NT2/D1 (cell line): ENCODE results near the gene PIP5KL1.

Source experiments
- YY1 ChIP-seq: IDR thresholded peaks from 2 replicates; pipeline ENCODE4 v1.6.1; 2011; ENCODE audit not compliant: insufficient read length, insufficient read depth
- ZNF274 ChIP-seq: IDR thresholded peaks from 2 replicates; pipeline ENCODE4 v1.6.1; 2011; ENCODE audit warnings: mild to moderate bottlenecking, low read depth, low read length

DNA sequence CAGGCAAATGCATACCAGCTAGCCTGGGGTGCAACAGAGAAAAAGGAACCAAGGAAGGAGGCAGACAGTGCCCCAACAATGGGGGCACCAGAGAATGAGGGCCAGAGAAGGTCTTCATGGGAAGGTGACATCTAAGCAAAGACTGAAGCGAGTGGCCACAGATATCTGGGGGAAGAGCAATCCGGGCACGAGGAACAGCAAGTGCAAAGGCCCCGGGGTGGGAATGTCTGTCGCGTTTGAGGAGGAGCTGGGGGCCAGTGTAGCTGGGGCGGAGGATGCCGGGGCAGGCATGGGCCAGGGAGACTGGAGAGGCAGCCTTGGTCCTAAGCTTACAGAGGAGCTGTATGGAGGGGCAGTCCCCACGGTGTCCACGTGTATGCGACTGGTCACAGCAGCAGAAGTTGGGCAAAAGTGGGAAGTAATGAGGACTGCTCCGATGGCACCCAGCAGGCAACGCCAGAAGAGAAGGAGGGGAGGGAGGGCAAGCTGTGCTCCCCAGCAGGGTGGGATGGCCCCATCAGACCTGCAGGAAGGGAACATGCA lies 31.1 kb upstream of the PIP5KL1 start:
- no peak for TF ChIP-seq YY1
- TF ChIP-seq ZNF274, result no peak
